Mucosa of gallbladder (tissue), 1 donor: ENCODE measurements around the gene ADORA2A. TPM values are rescaled to one million over a fixed set of nuclear protein-coding genes. Genes with fewer than 3 reads are reported as not detected.

Source experiments
- DNase-seq: peaks from one replicate; pipeline ENCODE4 v3.0.0-alpha.2; 2020; ENCODE audit warnings: low spot score
- total RNA-seq: library from RNA; stranded (reverse); gene quantifications from one replicate; pipeline ENCODE4 v1.2.1, GENCODE V29; 2021
- donor health status: DM: no; HTN: no; CAD: no.

ADORA2A gene
- total RNA-seq, 1 donor from 2014 or later, result 4.1 TPM

- no peak for DNase-seq
Observed at GRCh38 chr22:24418786-24419474, 8.5 kb upstream of the ADORA2A start.

DNA sequence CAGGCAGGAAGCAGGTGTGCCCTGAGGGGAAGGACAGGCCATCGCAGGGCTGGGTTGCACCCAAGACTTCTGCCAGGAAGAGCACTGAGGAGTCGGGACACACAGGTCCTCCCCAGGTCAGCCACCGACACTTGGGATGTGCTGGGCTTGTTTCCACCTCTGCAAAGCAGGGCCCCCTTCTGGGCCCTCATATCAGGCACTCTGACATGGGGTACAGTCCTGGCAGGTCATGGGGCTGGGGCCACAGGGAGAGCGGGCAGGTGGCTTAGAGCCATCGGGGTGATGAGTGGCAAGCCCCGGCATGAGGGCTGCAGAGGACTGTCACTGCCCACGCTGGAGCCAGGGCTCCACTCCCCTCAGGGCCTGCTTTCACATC lies 7.9 kb upstream of the ADORA2A start:
- no peak for DNase-seq

DNA sequence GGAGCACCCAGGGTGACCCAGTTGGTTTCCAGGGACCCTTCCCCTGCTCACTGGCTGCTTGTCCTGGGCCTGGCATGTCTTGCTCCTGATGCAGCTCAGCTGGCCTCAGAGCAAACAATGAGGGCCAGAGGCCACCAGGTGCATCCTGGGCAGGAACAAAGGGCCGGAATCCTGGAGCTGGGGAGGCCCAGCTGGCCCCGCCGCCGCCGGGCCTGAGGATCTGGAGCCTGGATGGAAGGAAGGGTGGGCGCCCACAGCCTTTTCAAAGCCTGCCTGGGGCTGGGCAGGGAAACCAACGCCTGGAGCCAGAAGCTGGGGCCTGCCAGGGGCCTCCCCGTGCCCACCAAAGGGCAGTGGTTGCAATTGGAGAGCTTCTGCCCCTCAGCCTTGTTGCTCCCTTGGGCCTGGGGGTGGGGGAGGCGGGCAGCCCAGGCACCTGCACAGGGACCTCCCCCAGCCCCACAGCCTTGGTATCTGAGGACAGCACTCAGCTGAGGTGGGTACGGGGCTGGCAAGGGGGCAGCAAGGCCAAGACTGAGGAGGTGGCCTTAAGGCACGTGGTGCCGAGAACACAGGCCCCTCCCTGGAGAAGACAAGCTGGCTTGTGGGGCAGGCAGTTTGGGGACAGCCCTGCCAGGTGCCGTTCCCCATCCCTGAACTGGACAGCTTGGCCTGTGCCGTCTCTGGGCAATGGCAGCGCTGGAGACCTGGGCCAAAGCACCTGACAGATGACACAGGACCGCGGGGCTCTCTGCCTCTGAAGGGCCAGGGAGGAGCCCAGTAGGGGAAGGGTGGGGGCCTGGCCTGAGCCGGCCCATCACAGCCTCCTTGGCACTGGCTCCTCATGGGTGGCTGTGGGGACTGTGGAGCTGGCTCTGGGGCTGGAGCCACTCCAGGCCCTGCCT lies 7.1 kb upstream of the ADORA2A start:
- DNase-seq, result no peak

DNA sequence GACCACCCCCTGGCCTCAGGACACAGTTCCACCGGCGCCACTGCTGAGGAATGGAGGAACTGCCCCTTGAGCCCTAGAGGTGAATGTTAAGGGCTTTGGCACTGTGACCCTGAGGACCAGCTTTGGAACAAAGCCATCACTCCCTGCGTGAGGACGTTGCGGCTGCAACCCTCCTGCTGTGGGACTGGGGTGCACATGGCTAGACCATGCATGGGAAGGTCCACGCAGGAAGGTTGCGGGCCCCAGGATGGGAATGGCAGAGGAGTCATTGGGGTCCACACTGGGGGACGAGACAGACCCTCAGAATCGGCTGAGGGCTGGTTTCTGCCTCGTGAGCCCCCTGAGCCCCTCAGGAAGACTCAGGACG lies 6.4 kb upstream of the ADORA2A start:
- no peak for DNase-seq

GRCh38 chr22:24421428-24421931 lies 5.9 kb upstream of the ADORA2A start:
- no peak for DNase-seq

DNA sequence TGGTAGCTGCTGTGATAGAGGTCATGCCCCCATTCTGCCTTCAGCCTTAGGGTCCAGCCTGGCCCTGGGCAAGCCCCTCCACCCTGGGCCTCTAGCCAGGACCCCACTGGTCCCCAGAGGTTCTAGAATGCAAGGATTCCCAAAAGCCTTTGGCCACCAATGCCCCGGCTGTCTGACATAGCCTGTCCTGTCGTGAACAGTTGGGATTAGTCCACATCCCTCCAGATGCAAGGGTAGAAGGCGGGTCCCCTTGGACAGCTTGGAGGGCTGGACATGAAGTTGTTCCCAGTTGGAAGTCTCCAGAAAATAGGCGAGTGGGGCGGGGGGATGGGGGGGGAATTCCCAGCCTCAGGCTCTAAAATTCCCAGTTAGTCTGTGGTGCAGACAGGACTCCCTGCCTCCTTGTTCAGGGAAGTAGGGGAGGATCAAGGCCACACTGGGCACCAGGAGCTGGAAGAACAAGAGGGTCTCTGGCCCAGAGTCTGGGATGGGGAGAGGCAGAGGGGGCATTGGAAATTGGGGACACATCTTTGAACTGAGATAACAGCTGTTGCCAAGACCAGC lies 5.2 kb upstream of the ADORA2A start:
- DNase-seq, result no peak

DNA sequence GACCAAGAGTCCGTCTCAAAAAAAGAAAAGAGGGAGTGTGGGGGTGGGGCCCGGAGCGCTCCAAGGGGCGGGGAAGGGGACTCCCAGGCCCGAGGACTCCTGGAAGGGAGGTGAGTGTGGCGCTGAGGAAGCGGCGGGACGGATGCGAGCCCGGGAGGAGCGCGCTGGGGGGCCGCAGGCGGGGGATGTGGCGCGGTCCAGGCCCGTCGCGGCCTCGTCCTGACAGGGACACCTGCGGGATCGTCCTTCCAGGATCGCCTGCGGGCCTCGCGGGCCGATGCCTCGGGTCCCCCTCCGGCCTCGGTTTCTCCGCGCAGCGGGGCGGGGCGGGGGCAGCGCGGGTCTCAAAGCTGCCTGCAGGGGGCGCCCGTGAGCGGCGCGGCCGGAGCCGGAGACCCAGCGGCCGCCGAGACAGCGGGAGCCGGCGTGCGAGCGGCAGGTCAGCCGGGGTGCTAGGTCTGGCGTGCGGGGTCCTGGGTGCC lies 3.8 kb upstream of the ADORA2A start:
- no peak for DNase-seq

- DNase-seq, result no peak
Observed at GRCh38 chr22:24424001-24424900, 3.1 kb upstream of the ADORA2A start.

DNA sequence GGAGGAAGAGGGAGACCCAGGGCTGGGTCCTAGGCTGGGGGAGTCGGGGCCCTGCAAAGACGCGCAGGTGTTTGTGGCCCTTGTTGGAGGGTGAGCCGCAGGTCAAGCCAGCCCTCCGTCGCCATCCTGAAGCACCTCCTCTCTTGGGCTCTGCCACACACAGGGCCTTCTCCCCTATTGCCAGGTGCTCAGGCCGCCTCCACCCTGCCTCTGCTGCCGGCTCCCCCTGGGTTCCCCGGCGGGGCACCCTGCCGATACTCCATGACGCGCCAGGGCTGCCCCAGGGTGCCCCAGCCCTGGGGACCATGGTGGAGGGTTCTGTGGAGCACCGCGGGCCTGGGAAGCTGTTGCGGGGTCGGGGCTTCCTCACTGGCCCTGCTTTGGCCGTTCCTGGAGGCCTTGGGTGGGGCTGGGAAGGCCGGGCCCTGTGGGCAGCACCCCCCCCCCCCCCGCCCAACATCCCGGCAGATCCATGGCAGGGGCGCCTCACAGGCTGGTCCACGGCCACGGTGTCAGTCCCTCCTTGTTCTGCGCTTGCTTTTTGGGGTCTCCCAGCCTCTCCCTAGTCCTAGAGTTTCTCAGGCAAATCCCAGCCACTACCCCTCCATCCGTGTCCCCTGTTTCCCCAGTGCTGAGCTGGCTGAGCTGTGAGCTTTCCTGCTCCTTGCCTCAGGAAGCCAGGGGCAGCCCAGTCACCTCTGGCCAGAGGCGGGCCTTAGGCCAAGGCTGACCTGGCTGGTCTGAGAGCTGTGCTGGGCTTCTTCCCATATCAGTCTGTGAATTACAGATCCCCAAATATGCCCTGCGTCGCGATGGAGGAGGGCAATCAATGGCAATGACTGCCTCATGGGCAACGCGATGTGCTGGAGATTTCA lies 2.3 kb upstream of the ADORA2A start:
- no peak for DNase-seq

GRCh38 chr22:24426436-24426835 lies 963 bp upstream of the ADORA2A start:
- DNase-seq, result no peak

DNA sequence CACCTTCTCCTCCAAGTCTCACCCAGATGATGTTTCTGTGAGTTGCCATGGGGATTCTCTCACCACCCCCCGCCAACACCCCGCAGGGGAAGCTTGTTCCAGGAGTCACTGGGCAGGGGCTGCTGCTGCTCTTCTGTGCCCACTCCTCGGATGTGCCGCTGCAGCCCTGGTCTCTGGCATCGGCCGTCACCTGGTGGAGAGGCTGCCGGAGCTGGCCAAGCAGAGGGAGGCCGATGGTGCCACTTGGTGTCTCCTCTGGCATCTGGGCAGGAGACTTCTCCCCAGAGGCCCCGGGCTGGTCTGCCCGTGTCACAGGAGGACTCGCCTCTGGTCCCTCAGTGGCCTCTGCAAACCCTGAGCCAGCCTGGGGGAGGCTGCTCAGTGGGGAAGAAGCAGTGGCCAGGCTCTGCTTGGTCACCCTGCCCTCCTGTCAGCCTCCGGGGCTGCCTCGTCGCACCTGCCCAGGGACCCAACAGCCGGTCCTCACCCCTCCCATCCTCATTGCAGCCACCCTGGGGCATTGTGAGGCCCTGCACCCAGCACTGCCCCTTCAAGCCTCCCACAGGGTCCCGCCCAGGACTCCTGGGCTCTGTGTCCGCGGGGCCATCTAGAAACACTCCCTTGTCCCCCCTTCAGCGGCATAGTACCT lies 424 bp upstream of the ADORA2A start:
- no peak for DNase-seq

- DNase-seq, result no peak
Observed at GRCh38 chr22:24428751-24429410, 1.5 kb downstream of the ADORA2A start.

- peak; percentile 42 for DNase-seq
Observed at GRCh38 chr22:24429411-24430365, 2.3 kb downstream of the ADORA2A start.

- DNase-seq, result no peak
Observed at GRCh38 chr22:24430431-24431308, 3.3 kb downstream of the ADORA2A start.

GRCh38 chr22:24431309-24432034 lies 4.1 kb downstream of the ADORA2A start:
- no peak for DNase-seq

DNA sequence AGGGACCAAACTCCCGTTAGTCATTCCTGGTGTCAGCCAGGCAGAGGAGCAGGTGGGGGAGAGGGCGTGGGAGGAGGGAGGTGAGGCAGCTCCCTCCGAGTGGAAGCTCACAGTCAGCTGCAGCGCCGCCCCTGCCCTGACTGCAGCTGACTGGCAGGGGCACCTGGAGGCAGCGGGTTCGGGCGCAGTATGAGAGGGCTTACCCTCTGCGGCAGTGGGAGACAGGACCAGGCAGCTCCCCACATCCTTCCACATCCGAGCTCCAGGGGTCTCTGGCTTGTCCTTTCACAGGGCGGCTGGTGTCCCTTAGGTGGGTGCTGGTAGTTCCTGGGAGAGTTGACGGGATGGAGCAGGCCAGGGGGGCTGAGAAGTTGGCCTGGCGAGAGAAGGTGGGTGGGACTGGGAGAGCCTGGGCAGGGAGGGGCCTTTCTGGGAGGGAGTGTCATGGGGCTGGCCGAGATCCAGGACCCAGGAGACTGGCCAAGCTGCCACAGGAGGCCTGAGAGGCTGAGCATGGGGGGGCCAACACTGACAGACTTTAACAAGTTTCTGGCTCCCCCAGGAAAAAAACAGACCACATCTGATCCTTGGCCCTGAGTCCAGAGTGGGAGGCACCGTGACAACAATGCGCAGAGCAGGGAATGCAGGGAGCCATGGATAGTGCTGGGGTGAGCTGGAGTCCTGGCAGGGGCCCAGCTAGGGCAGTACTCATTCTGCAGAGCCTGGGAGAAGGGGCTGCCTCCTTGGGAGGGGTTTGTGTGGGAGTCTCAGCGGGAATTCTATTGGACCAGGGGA lies 4.9 kb downstream of the ADORA2A start:
- DNase-seq, result peak; percentile 72
